ENCODE results near the gene NELL1.

DNA sequence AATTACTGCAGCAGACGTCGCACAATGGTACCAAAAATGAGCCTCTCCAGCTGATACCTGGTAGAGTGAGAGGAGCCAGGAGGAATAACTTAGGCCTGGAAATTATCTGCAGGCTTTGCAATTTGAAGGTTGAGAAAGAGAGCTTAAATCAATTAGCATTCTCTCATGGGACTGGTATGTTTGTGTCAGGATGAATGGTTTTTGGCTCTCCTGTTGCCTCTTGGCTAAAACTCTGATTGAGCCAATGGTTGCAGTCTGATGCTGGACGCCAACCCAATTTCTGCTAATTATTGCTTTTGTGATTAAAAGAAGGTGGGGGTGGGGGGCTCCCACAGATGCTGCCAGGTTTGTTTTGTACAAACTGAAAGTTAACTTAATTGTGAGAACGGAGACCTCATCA is 12.5 kb upstream of the NELL1 start:
- TF ChIP-seq EZH2 (IDR thresholded peaks at IDR 0.05; ENCODE audit: borderline replicate concordance), result no peak
- TF ChIP-seq, protein P1, sequence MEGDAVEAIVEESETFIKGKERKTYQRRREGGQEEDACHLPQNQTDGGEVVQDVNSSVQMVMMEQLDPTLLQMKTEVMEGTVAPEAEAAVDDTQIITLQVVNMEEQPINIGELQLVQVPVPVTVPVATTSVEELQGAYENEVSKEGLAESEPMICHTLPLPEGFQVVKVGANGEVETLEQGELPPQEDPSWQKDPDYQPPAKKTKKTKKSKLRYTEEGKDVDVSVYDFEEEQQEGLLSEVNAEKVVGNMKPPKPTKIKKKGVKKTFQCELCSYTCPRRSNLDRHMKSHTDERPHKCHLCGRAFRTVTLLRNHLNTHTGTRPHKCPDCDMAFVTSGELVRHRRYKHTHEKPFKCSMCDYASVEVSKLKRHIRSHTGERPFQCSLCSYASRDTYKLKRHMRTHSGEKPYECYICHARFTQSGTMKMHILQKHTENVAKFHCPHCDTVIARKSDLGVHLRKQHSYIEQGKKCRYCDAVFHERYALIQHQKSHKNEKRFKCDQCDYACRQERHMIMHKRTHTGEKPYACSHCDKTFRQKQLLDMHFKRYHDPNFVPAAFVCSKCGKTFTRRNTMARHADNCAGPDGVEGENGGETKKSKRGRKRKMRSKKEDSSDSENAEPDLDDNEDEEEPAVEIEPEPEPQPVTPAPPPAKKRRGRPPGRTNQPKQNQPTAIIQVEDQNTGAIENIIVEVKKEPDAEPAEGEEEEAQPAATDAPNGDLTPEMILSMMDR (IDR thresholded peaks at IDR 0.05; ENCODE audit: poor library complexity), result no peak

Measured in hepatocyte (in vitro differentiated cells).